ENCODE data around the gene SNX22. TPM values are rescaled to one million over a fixed set of nuclear protein-coding genes. Genes with fewer than 3 reads are reported as not detected.

Gene SNX22
- polyA plus RNA-seq, 2 of the 4 experiments (the other 2 are of a cell fraction) = 0.22 to 1.1 TPM

- 87% methylated on average over 3 of the region's 3 CpGs for WGBS (ENCODE audit: missing lambda C conversion rate)
- no peaks in the 10 kb centered on the region for H3K9me3 ChIP-seq
- no peak overlapping the region for H3K27ac ChIP-seq
- no peak overlapping the region for H3K4me2 ChIP-seq
- DNase-seq (ENCODE audit: low read depth in 1 of 2, low spot score in 1 of 2) = no peak
- ChIA-PET POLR2A (interaction anchor here (0.5 kb wide), 1 partner anchor 467 kb away, joined by 5 read pairs; no protein-coding TSS in a partner anchor), CTCF (interaction anchor here (0.6 to 3.9 kb wide), 4 partner anchors 12 to 924 kb away, joined by 3 to 21 read pairs (median 18); no protein-coding TSS in a partner anchor)
- no peak for ATAC-seq
- no peak overlapping the region for H3K4me3 ChIP-seq
- peaks cover 4% of the 10 kb centered on the region; the same call in 1 of the 3 replicates for H3K4me1 ChIP-seq
- no peak for TF ChIP-seq ESRRA (IDR thresholded peaks at IDR 0.05; ENCODE audit: borderline replicate concordance, low read length)
- no peak for TF ChIP-seq CEBPB (IDR thresholded peaks at IDR 0.05)
- TF ChIP-seq ZFP36 (IDR thresholded peaks at IDR 0.05; ENCODE audit: borderline replicate concordance, partially characterized antibody) = no peak
- no peak for TF ChIP-seq CBX8 (IDR thresholded peaks at IDR 0.05)
- TF ChIP-seq NPAS2 (CRISPR knock-in tag; IDR thresholded peaks at IDR 0.05; ENCODE audit: borderline replicate concordance) = no peak
- no peak for TF ChIP-seq KDM5A (IDR thresholded peaks at IDR 0.05)
- no peak for TF ChIP-seq HEYL (CRISPR knock-in tag; IDR thresholded peaks at IDR 0.05)
- no peak for TF ChIP-seq REST (IDR thresholded peaks at IDR 0.05)
- TF ChIP-seq CBX2 (IDR thresholded peaks at IDR 0.05; ENCODE audit: borderline replicate concordance, low read depth) = no peak
- TF ChIP-seq JUN (IDR thresholded peaks at IDR 0.05) = no peak
- no peak for TF ChIP-seq ZC3H11A (IDR thresholded peaks at IDR 0.05)
- TF ChIP-seq EHF (CRISPR knock-in tag; IDR thresholded peaks at IDR 0.05) = no peak
- TF ChIP-seq HOXB5 (CRISPR knock-in tag; IDR thresholded peaks at IDR 0.05) = no peak
- TF ChIP-seq, protein P1, sequence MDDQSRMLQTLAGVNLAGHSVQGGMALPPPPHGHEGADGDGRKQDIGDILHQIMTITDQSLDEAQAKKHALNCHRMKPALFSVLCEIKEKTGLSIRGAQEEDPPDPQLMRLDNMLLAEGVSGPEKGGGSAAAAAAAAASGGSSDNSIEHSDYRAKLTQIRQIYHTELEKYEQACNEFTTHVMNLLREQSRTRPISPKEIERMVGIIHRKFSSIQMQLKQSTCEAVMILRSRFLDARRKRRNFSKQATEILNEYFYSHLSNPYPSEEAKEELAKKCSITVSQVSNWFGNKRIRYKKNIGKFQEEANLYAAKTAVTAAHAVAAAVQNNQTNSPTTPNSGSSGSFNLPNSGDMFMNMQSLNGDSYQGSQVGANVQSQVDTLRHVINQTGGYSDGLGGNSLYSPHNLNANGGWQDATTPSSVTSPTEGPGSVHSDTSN (IDR thresholded peaks at IDR 0.05) = no peak
- TF ChIP-seq MAZ (IDR thresholded peaks at IDR 0.05; ENCODE audit: borderline replicate concordance, low read depth, low read length) = no peak
- TF ChIP-seq POLR2AphosphoS2 (conservative IDR thresholded peaks at IDR 0.05; ENCODE audit: low read length) = no peak
- no peak for FAIRE-seq
Measured at GRCh38 chr15:64110950-64111678, 40.4 kb upstream of the SNX22 start.

GRCh38 chr15:64111679-64112050 is 39.9 kb upstream of the SNX22 start:
- 100% methylated on average over 3 of the region's 3 CpGs for WGBS (ENCODE audit: missing lambda C conversion rate)
- H3K4me3 ChIP-seq = no peak overlapping the region
- H3K4me2 ChIP-seq = no peak overlapping the region
- peaks cover 4% of the 10 kb centered on the region; the same call in 1 of the 3 replicates for H3K4me1 ChIP-seq
- no peaks in the 10 kb centered on the region for H3K9me3 ChIP-seq
- ChIA-PET CTCF (interaction anchor here (2.9 to 3.9 kb wide), 3 partner anchors 13 to 42 kb away, joined by 14 to 21 read pairs (median 21); no protein-coding TSS in a partner anchor), POLR2A (interaction anchor here (0.5 kb wide), 1 partner anchor 466 kb away, joined by 5 read pairs; no protein-coding TSS in a partner anchor)
- no peak for ATAC-seq
- no peak for FAIRE-seq
- DNase-seq (ENCODE audit: low read depth in 1 of 2, low spot score in 1 of 2) = no peak
- no peak overlapping the region for H3K27ac ChIP-seq
- TF ChIP-seq NFE2L2 (conservative IDR thresholded peaks at IDR 0.05; ENCODE audit: low read length) (no peak), EP300 (IDR thresholded peaks at IDR 0.05) (no peak), JUN (IDR thresholded peaks at IDR 0.05) (no peak), NPAS2 (CRISPR knock-in tag; IDR thresholded peaks at IDR 0.05; ENCODE audit: borderline replicate concordance) (no peak), POLR2AphosphoS2 (conservative IDR thresholded peaks at IDR 0.05; ENCODE audit: low read length) (no peak), MYC (IDR thresholded peaks at IDR 0.05; ENCODE audit: borderline replicate concordance, low read length) (no peak), SMC3 (IDR thresholded peaks at IDR 0.05) (no peak), FOXS1 (CRISPR knock-in tag; IDR thresholded peaks at IDR 0.05) (no peak), CTCF (IDR thresholded peaks at IDR 0.05) (no peak), FOSL2 (IDR thresholded peaks at IDR 0.05) (no peak), FOSL2 (CRISPR knock-in tag; IDR thresholded peaks at IDR 0.05) (no peak), TFCP2L1 (CRISPR knock-in tag; IDR thresholded peaks at IDR 0.05) (no peak), HOXA7 (CRISPR knock-in tag; IDR thresholded peaks at IDR 0.05) (no peak), HOXB13 (CRISPR knock-in tag; IDR thresholded peaks at IDR 0.05; ENCODE audit: low read depth) (no peak), CBX8 (IDR thresholded peaks at IDR 0.05) (no peak)
- TF ChIP-seq, protein P2, sequence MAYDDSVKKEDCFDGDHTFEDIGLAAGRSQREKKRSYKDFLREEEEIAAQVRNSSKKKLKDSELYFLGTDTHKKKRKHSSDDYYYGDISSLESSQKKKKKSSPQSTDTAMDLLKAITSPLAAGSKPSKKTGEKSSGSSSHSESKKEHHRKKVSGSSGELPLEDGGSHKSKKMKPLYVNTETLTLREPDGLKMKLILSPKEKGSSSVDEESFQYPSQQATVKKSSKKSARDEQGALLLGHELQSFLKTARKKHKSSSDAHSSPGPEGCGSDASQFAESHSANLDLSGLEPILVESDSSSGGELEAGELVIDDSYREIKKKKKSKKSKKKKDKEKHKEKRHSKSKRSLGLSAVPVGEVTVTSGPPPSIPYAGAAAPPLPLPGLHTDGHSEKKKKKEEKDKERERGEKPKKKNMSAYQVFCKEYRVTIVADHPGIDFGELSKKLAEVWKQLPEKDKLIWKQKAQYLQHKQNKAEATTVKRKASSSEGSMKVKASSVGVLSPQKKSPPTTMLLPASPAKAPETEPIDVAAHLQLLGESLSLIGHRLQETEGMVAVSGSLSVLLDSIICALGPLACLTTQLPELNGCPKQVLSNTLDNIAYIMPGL (CRISPR knock-in tag; IDR thresholded peaks at IDR 0.05; ENCODE audit: borderline replicate concordance) = no peak
- TF ChIP-seq, protein P3, sequence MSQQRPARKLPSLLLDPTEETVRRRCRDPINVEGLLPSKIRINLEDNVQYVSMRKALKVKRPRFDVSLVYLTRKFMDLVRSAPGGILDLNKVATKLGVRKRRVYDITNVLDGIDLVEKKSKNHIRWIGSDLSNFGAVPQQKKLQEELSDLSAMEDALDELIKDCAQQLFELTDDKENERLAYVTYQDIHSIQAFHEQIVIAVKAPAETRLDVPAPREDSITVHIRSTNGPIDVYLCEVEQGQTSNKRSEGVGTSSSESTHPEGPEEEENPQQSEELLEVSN (IDR thresholded peaks at IDR 0.05; ENCODE audit: borderline replicate concordance, low read depth) = no peak

All from A549 (cell line).